DOHH2 (cell line): Measurements from ENCODE around the gene EIF3I.

Experiments
- CTCF ChIP-seq: fragments of 200-600 bp; sonication (generic); IDR thresholded peaks from one replicate; pipeline ENCODE4 v1.5.1; 2014; ENCODE audit warnings: antibody characterized with exemption, mild to moderate bottlenecking, low read depth, low read length; ENCODE audit not compliant: poor library complexity, severe bottlenecking
- EZH2phosphoT487 ChIP-seq: fragments of 200-600 bp; sonication (generic); IDR thresholded peaks from 2 replicates; pipeline ENCODE4 v1.6.1; 2017; ENCODE audit warnings: borderline replicate concordance, mild to moderate bottlenecking, antibody characterized with exemption, low read length, moderate library complexity, mixed read lengths

GRCh38 chr1:32194984-32195383 is 27.2 kb upstream of the EIF3I start:
- no peak for TF ChIP-seq CTCF
- TF ChIP-seq EZH2phosphoT487 = no peak
